SK-N-SH treated with all-trans-retinoic acid at 6 μM for 48 hours (cell line): Measurements from ENCODE around the gene FSHB.

Source experiments
- ATAC-seq: fragments of 200-7000 bp; cut with Tn5 transposase; 3 replicates; pipeline ENCODE4 v1.9.1; 2020; ENCODE audit warnings: mild to moderate bottlenecking, moderate library complexity
- CREB5 ChIP-seq: fragments of 250-450 bp; sonication (Bioruptor Pico); IDR thresholded peaks from 2 replicates; pipeline ENCODE4 v1.5.1; 2020; ENCODE audit warnings: low read depth, mild to moderate bottlenecking, moderate library complexity
- CSDC2 ChIP-seq: fragments of 250-450 bp; sonication (Bioruptor Pico); IDR thresholded peaks from 2 replicates; pipeline ENCODE4 v1.5.0; 2020; ENCODE audit warnings: mild to moderate bottlenecking, moderate library complexity
- CSRNP3 ChIP-seq: fragments of 250-450 bp; sonication (Bioruptor Pico); IDR thresholded peaks from 2 replicates; pipeline ENCODE4 v1.5.1; 2021; ENCODE audit warnings: mild to moderate bottlenecking, moderate library complexity
- ESRRG ChIP-seq: fragments of 250-450 bp; sonication (Bioruptor Pico); IDR thresholded peaks from 2 replicates; pipeline ENCODE4 v1.6.1; 2021; ENCODE audit warnings: mild to moderate bottlenecking
- PPARA ChIP-seq: fragments of 250-450 bp; sonication (Bioruptor Pico); IDR thresholded peaks from 2 replicates; pipeline ENCODE4 v1.5.0; 2020; ENCODE audit warnings: mild to moderate bottlenecking, borderline replicate concordance
- RARB ChIP-seq: fragments of 250-450 bp; sonication (Bioruptor Pico); IDR thresholded peaks from 2 replicates; pipeline ENCODE4 v1.8.0; 2021; ENCODE audit warnings: mild to moderate bottlenecking, moderate library complexity
- SNAI2 ChIP-seq: fragments of 250-450 bp; sonication (Bioruptor Pico); IDR thresholded peaks from 2 replicates; pipeline ENCODE4 v1.5.0; 2020; ENCODE audit warnings: mild to moderate bottlenecking, moderate library complexity
- TCF4 ChIP-seq: fragments of 250-450 bp; sonication (Bioruptor Pico); IDR thresholded peaks from 2 replicates; pipeline ENCODE4 v1.8.0; 2021; ENCODE audit warnings: mild to moderate bottlenecking, moderate library complexity, borderline replicate concordance
- ZFP30 ChIP-seq: fragments of 450-650 bp; formaldehyde crosslinking; IDR thresholded peaks from 2 replicates; pipeline ENCODE4 v1.5.0; 2022; ENCODE audit warnings: mild to moderate bottlenecking, moderate library complexity
- ZNF565 ChIP-seq: fragments of 450-650 bp; formaldehyde crosslinking; conservative IDR thresholded peaks from 2 replicates; pipeline ENCODE4 v1.5.0; 2020; ENCODE audit warnings: low read depth, mild to moderate bottlenecking, moderate library complexity

Gene FSHB

GRCh38 chr11:30281476-30282288 lies 50.9 kb downstream of the FSHB start (continued):
- TF ChIP-seq ZNF565 (CRISPR knock-in tag) (no peak), CREB5 (CRISPR knock-in tag) (no peak)

- TF ChIP-seq TCF4 = no peak
- no peak for TF ChIP-seq RARB (CRISPR knock-in tag)
- no peak for TF ChIP-seq CSDC2
- no peak for TF ChIP-seq PPARA
- TF ChIP-seq CSRNP3 = no peak
- no peak for TF ChIP-seq ZNF565 (CRISPR knock-in tag)
- TF ChIP-seq ESRRG = no peak
- TF ChIP-seq ZFP30 (CRISPR knock-in tag) = no peak
- no peak for TF ChIP-seq SNAI2 (CRISPR knock-in tag)
- ATAC-seq = no peak
Measured at GRCh38 chr11:30282289-30282631, 51.4 kb downstream of the FSHB start.
